ENCODE data around the gene TMEM120A. TPM values are rescaled to one million over a fixed set of nuclear protein-coding genes. Genes with fewer than 3 reads are reported as not detected.
"Not testable (repeated sequence)": the region's sequence is repeated elsewhere in the genome, so short reads cannot be mapped to it uniquely, and the experiment has no call there.

Gene TMEM120A
- 10 to 100 TPM; 24.2 to 25.8 TPM for total RNA-seq

GRCh38 chr7:75994388-75995051 is at the start of gene TMEM120A:
Gene TMEM120A, minus strand, starts transcription at chr7:75994595. Its CDS starts 25 bp downstream, at chr7:75994570.
- Mint-ChIP-seq H3K27me3 (no peaks in the 10 kb centered on the region), H3K27ac (no peak within 1 kb of the TSS), H3K4me3 (peak within 1 kb of the TSS; percentile 64), H3K36me3 (peaks cover 7% of the 10 kb centered on the region), H3K9me3 (no peaks in the 10 kb centered on the region), H3K4me1 (ENCODE audit: low read depth) (peaks cover 31% of the 10 kb centered on the region)
- intact Hi-C loops (cut with micrococcal nuclease), result loop anchor here (1.0 kb wide), 1 partner anchor 79 kb away; the partner anchor contains the start of gene POR
- ChIA-PET CTCF (interaction anchor here (1.0 to 2.9 kb wide), 3 partner anchors 11 to 27 kb away, joined by 3 to 12 read pairs (median 6); no protein-coding TSS in a partner anchor), POLR2A (interaction anchor here (1.0 kb wide), 1 partner anchor 14 kb away, joined by 6 read pairs; no protein-coding TSS in a partner anchor)
- peak; percentile 95 for DNase-seq

GRCh38 chr7:76040126-76040525 is 45.7 kb upstream of the TMEM120A start:
- H3K9me3 Mint-ChIP-seq, result no peaks in the 10 kb centered on the region

GRCh38 chr7:76037310-76037709 is 42.9 kb upstream of the TMEM120A start:
- Mint-ChIP-seq H3K36me3 (peaks cover 1% of the 10 kb centered on the region), H3K9me3 (no peaks in the 10 kb centered on the region), H3K4me1 (ENCODE audit: low read depth) (peaks cover 6% of the 10 kb centered on the region), H3K27ac (no peak overlapping the region), H3K27me3 (no peaks in the 10 kb centered on the region), H3K4me3 (no peak overlapping the region)
- DNase-seq, result no peak
- intact Hi-C loops (cut with micrococcal nuclease), result no loop called here
- POLR2A ChIA-PET, result interaction anchor here (0.8 kb wide), 1 partner anchor 171 kb away, joined by 3 read pairs; no protein-coding TSS in a partner anchor
- CTCF ChIA-PET, result interaction anchor here (0.6 kb wide), 1 partner anchor 17 kb away, joined by 3 read pairs; no protein-coding TSS in a partner anchor

More at GRCh38 chr7:76040126-76040525, 45.7 kb upstream of the TMEM120A start:
- no peak for DNase-seq
- Mint-ChIP-seq H3K4me3 (no peak overlapping the region), H3K27me3 (no peaks in the 10 kb centered on the region), H3K27ac (no peak overlapping the region), H3K36me3 (peaks cover 1% of the 10 kb centered on the region), H3K4me1 (ENCODE audit: low read depth) (peaks cover 6% of the 10 kb centered on the region)
- ChIA-PET CTCF (interaction anchor here (1.1 kb wide), 1 partner anchor 20 kb away, joined by 4 read pairs; no protein-coding TSS in a partner anchor), POLR2A (no interaction called here)
- intact Hi-C loops (cut with micrococcal nuclease), result no loop called here

- DNase-seq, result no peak
- no peaks in the 10 kb centered on the region for H3K9me3 Mint-ChIP-seq
- CTCF ChIA-PET, result interaction anchor here (2.4 kb wide), 1 partner anchor 12 kb away, joined by 9 read pairs; no protein-coding TSS in a partner anchor
- no peaks in the 10 kb centered on the region for H3K27me3 Mint-ChIP-seq
- H3K27ac Mint-ChIP-seq, result no peak overlapping the region
- peaks cover 6% of the 10 kb centered on the region for H3K4me1 Mint-ChIP-seq (ENCODE audit: low read depth)
- intact Hi-C loops (cut with micrococcal nuclease), result no loop called here
- H3K4me3 Mint-ChIP-seq, result no peak overlapping the region
- peaks cover 2% of the 10 kb centered on the region for H3K36me3 Mint-ChIP-seq
- POLR2A ChIA-PET, result no interaction called here
Measured at GRCh38 chr7:76031964-76032363, 37.6 kb upstream of the TMEM120A start.

- intact Hi-C loops (cut with micrococcal nuclease), result not testable (repeated sequence)
- CTCF ChIA-PET, result interaction anchor here (0.7 kb wide), 1 partner anchor 229 kb away, joined by 3 read pairs; no protein-coding TSS in a partner anchor
Measured at GRCh38 chr7:76029682-76030081, 35.3 kb upstream of the TMEM120A start.

GRCh38 chr7:76023002-76023401 is 28.6 kb upstream of the TMEM120A start:
- CTCF ChIA-PET, result interaction anchor here (6.7 kb wide), 1 partner anchor 155 kb away, joined by 153 read pairs; no protein-coding TSS in a partner anchor
- Mint-ChIP-seq H3K27ac (no peak overlapping the region), H3K4me3 (no peak overlapping the region)

More at GRCh38 chr7:76029682-76030081, 35.3 kb upstream of the TMEM120A start:
- H3K4me1 Mint-ChIP-seq (ENCODE audit: low read depth); DNase-seq; H3K36me3 Mint-ChIP-seq; POLR2A ChIA-PET; H3K9me3 Mint-ChIP-seq; H3K4me3 Mint-ChIP-seq; H3K27ac Mint-ChIP-seq; H3K27me3 Mint-ChIP-seq: not testable (repeated sequence)

GRCh38 chr7:76022026-76022780 is 27.8 kb upstream of the TMEM120A start:
- Mint-ChIP-seq H3K36me3 (peaks cover 24% of the 10 kb centered on the region), H3K4me3 (no peak overlapping the region), H3K27ac (no peak overlapping the region), H3K27me3 (no peaks in the 10 kb centered on the region), H3K4me1 (ENCODE audit: low read depth) (peaks cover 11% of the 10 kb centered on the region), H3K9me3 (no peaks in the 10 kb centered on the region)
- intact Hi-C loops (cut with micrococcal nuclease), result no loop called here
- DNase-seq, result no peak
- ChIA-PET POLR2A (no interaction called here), CTCF (interaction anchor here (2.4 to 6.7 kb wide), 2 partner anchors 29 to 154 kb away, joined by 12 to 153 read pairs; no protein-coding TSS in a partner anchor)

More at GRCh38 chr7:76023002-76023401, 28.6 kb upstream of the TMEM120A start:
- intact Hi-C loops (cut with micrococcal nuclease), result no loop called here
- Mint-ChIP-seq H3K27me3 (no peaks in the 10 kb centered on the region), H3K36me3 (peaks cover 22% of the 10 kb centered on the region), H3K4me1 (ENCODE audit: low read depth) (peaks cover 11% of the 10 kb centered on the region), H3K9me3 (no peaks in the 10 kb centered on the region)
- POLR2A ChIA-PET, result no interaction called here
- no peak for DNase-seq

- peak; percentile 81 for DNase-seq
- Mint-ChIP-seq H3K27ac (no peak overlapping the region), H3K9me3 (no peaks in the 10 kb centered on the region), H3K4me1 (ENCODE audit: low read depth) (peaks cover 11% of the 10 kb centered on the region), H3K27me3 (no peaks in the 10 kb centered on the region), H3K4me3 (no peak overlapping the region), H3K36me3 (peaks cover 28% of the 10 kb centered on the region)
- CTCF ChIA-PET, result interaction anchor here (0.5 to 6.7 kb wide), 53 partner anchors 8 to 406 kb away, joined by 3 to 153 read pairs (median 4); no protein-coding TSS in a partner anchor
- POLR2A ChIA-PET, result interaction anchor here (1.3 kb wide), 1 partner anchor 104 kb away, joined by 5 read pairs; the partner anchor contains the start of gene POR
- intact Hi-C loops (cut with micrococcal nuclease), result loop anchor here (1.0 kb wide), 1 partner anchor 154 kb away; no protein-coding TSS in a partner anchor
Measured at GRCh38 chr7:76020031-76020714, 25.8 kb upstream of the TMEM120A start.

- POLR2A ChIA-PET; H3K27me3 Mint-ChIP-seq; DNase-seq; intact Hi-C loops (cut with micrococcal nuclease); H3K27ac Mint-ChIP-seq; H3K9me3 Mint-ChIP-seq; H3K4me3 Mint-ChIP-seq: not testable (repeated sequence)
- peaks cover 33% of the 10 kb centered on the region for H3K36me3 Mint-ChIP-seq
- peaks cover 11% of the 10 kb centered on the region for H3K4me1 Mint-ChIP-seq (ENCODE audit: low read depth)
- CTCF ChIA-PET, result interaction anchor here (0.6 to 6.7 kb wide), 2 partner anchors 21 to 150 kb away, joined by 5 to 153 read pairs; no protein-coding TSS in a partner anchor
Measured at GRCh38 chr7:76018520-76018919, 24.1 kb upstream of the TMEM120A start.

GRCh38 chr7:76016191-76016947 is 22.0 kb upstream of the TMEM120A start:
- Mint-ChIP-seq H3K4me1 (ENCODE audit: low read depth) (peaks cover 10% of the 10 kb centered on the region), H3K9me3 (no peaks in the 10 kb centered on the region), H3K4me3 (no peak overlapping the region), H3K27me3 (no peaks in the 10 kb centered on the region), H3K27ac (no peak overlapping the region), H3K36me3 (peaks cover 38% of the 10 kb centered on the region)
- no peak for DNase-seq
- intact Hi-C loops (cut with micrococcal nuclease), result no loop called here
- ChIA-PET POLR2A (no interaction called here), CTCF (interaction anchor here (6.7 kb wide), 1 partner anchor 148 kb away, joined by 153 read pairs; no protein-coding TSS in a partner anchor)

GRCh38 chr7:76011442-76011861 is 17.1 kb upstream of the TMEM120A start:
- H3K4me1 Mint-ChIP-seq (ENCODE audit: low read depth), result peaks cover 34% of the 10 kb centered on the region
- intact Hi-C loops (cut with micrococcal nuclease), result no loop called here
- ChIA-PET POLR2A (no interaction called here), CTCF (interaction anchor here (1.1 to 3.7 kb wide), 2 partner anchors 9 to 145 kb away, joined by 6 to 27 read pairs; no protein-coding TSS in a partner anchor)
- H3K36me3 Mint-ChIP-seq, result peaks cover 25% of the 10 kb centered on the region
- H3K9me3 Mint-ChIP-seq, result no peaks in the 10 kb centered on the region
- no peak overlapping the region for H3K27ac Mint-ChIP-seq
- no peaks in the 10 kb centered on the region for H3K27me3 Mint-ChIP-seq
- DNase-seq, result no peak
- no peak overlapping the region for H3K4me3 Mint-ChIP-seq

All from activated CD4-positive, alpha-beta memory T cell treated with anti-CD3 and anti-CD28 coated beads for 36 hours (primary cell).